PC-9 (cell line): Measurements from ENCODE around the gene USP26. TPM values are rescaled to one million over a fixed set of nuclear protein-coding genes. Genes with fewer than 3 reads are reported as not detected.

Experiments
- BruUV-seq: library from RNA; stranded (reverse); fragments of 400-500 nt; replicated peaks from 2 replicates; lab custom pipeline; 2021; lab: Mats Ljungman, UMichigan
- CTCF ChIA-PET: fragments of 300-600 bp; sonication (Branson Sonifier 250); formaldehyde crosslinking; loops from one replicate; lab custom pipeline; 2022; ENCODE audit warnings: antibody characterized with exemption; lab: Charles Lee
- POLR2A ChIA-PET: fragments of 300-600 bp; sonication (Branson Sonifier 250); formaldehyde crosslinking; loops from one replicate; lab custom pipeline; 2022; ENCODE audit warnings: antibody characterized with exemption; ENCODE audit not compliant: unreplicated experiment; lab: Charles Lee
- DNase-seq, 2 experiments: peaks; one replicate each; pipeline versions ENCODE4 v3.0.0 to v3.0.0-alpha.2; 2015 to 2022; ENCODE audit warnings: mixed read lengths in 1 of 2
- H2AFZ ChIP-seq: fragments of 200-600 bp; sonication (generic); 2 replicates; pipeline ENCODE4 v1.8.1; 2017; ENCODE audit warnings: antibody characterized with exemption
- H3F3A ChIP-seq: fragments of 200-600 bp; sonication (generic); 2 replicates; pipeline ENCODE4 v1.8.1; 2017; ENCODE audit warnings: antibody characterized with exemption, mild to moderate bottlenecking, low read depth; ENCODE audit not compliant: insufficient read depth
- H3K27ac ChIP-seq: fragments of 200-600 bp; sonication (generic); 2 replicates; pipeline ENCODE4 v1.6.1; 2016; ENCODE audit warnings: mixed run types
- H3K27me3 ChIP-seq: fragments of 200-600 bp; sonication (generic); 2 replicates; pipeline ENCODE4 v1.6.1; 2016; ENCODE audit warnings: low read depth, mixed run types; ENCODE audit not compliant: insufficient read depth
- H3K36me3 ChIP-seq: fragments of 200-600 bp; sonication (generic); 2 replicates; pipeline ENCODE4 v1.6.1; 2016; ENCODE audit warnings: low read depth, mixed run types
- H3K4me1 ChIP-seq: fragments of 200-600 bp; sonication (generic); replicated peaks from 2 replicates; pipeline ENCODE4 v1.6.1; 2016; ENCODE audit warnings: mixed run types; ENCODE audit not compliant: insufficient read depth
- H3K4me2 ChIP-seq: fragments of 200-600 bp; sonication (generic); 2 replicates; pipeline ENCODE4 v1.6.1; 2017; ENCODE audit warnings: mixed run types
- H3K4me3 ChIP-seq: fragments of 200-600 bp; sonication (generic); 2 replicates; pipeline ENCODE4 v1.6.1; 2016; ENCODE audit warnings: mixed run types
- H3K79me2 ChIP-seq: fragments of 200-600 bp; sonication (generic); 2 replicates; pipeline ENCODE4 v1.6.1; 2017; ENCODE audit warnings: low read depth, mixed run types
- H3K9me2 ChIP-seq: fragments of 200-600 bp; sonication (generic); 2 replicates; pipeline ENCODE4 v1.8.1; 2017; ENCODE audit warnings: mild to moderate bottlenecking; ENCODE audit not compliant: insufficient read depth
- H3K9me3 ChIP-seq: fragments of 200-600 bp; sonication (generic); 2 replicates; pipeline ENCODE4 v1.8.1; 2016; ENCODE audit warnings: low read depth; ENCODE audit not compliant: insufficient read depth
- H4K20me1 ChIP-seq: fragments of 200-600 bp; sonication (generic); 2 replicates; pipeline ENCODE4 v1.8.1; 2017; ENCODE audit not compliant: insufficient read depth
- CTCF ChIP-seq: fragments of 200-600 bp; sonication (generic); conservative IDR thresholded peaks from 2 replicates; pipeline ENCODE4 v1.6.1; 2017; ENCODE audit warnings: mixed run types, antibody characterized with exemption, mild to moderate bottlenecking, moderate library complexity
- EZH2 ChIP-seq: fragments of 200-600 bp; sonication (generic); IDR thresholded peaks from 2 replicates; pipeline ENCODE4 v1.8.0; 2017; ENCODE audit warnings: antibody characterized with exemption, low read depth
- intact Hi-C: fragments of 100-400 bp; cut with micrococcal nuclease; formaldehyde crosslinking; loops from one replicate; pipeline ENCODE4 v1.10.0; 2022; ENCODE audit not compliant: unreplicated experiment
- total RNA-seq: library from RNA; stranded (reverse); gene quantifications from 2 replicates; pipeline ENCODE4 v1.2.3, GENCODE V29; 2021

Gene USP26
- total RNA-seq, 1 experiment from 2014 or later = not detected

GRCh38 chrX:133042260-133042659 is 54.6 kb downstream of the USP26 start:
- Histone ChIP-seq H3K27me3 (no peaks in the 10 kb centered on the region), H2AFZ (no peak overlapping the region), H3K27ac (no peak overlapping the region), H3K4me3 (no peak overlapping the region), H3K9me3 (no peaks in the 10 kb centered on the region), H3K36me3 (no peaks in the 10 kb centered on the region), H3K9me2 (no peaks in the 10 kb centered on the region), H3K4me2 (no peak overlapping the region), H4K20me1 (no peaks in the 10 kb centered on the region), H3K79me2 (no peaks in the 10 kb centered on the region), H3K4me1 (no peaks in the 10 kb centered on the region), H3F3A (no peaks in the 10 kb centered on the region)
- TF ChIP-seq EZH2 (no peak), CTCF (no peak)
- intact Hi-C loops = no loop called here
- no peak for DNase-seq
- ChIA-PET CTCF (no interaction called here), POLR2A (no interaction called here)
- no TSS peak for BruUV-seq

- Histone ChIP-seq H3K79me2 (no peaks in the 10 kb centered on the region), H3K4me1 (no peaks in the 10 kb centered on the region), H2AFZ (no peak overlapping the region), H3F3A (no peaks in the 10 kb centered on the region), H3K9me2 (no peaks in the 10 kb centered on the region), H3K36me3 (no peaks in the 10 kb centered on the region), H3K9me3 (no peaks in the 10 kb centered on the region), H3K4me3 (no peak overlapping the region), H3K27ac (no peak overlapping the region), H4K20me1 (no peaks in the 10 kb centered on the region), H3K27me3 (no peaks in the 10 kb centered on the region), H3K4me2 (no peak overlapping the region)
- POLR2A ChIA-PET = no interaction called here
- intact Hi-C loops = no loop called here
- DNase-seq = no peak
- no peak for TF ChIP-seq EZH2
- BruUV-seq = no TSS peak
- CTCF ChIA-PET = no interaction called here
Observed at GRCh38 chrX:133033010-133033409, 63.9 kb downstream of the USP26 start.

GRCh38 chrX:133018229-133018628 is 78.7 kb downstream of the USP26 start:
- DNase-seq = no peak
- intact Hi-C loops = no loop called here
- H2AFZ ChIP-seq = no peak overlapping the region
- H4K20me1 ChIP-seq = no peaks in the 10 kb centered on the region
- no peaks in the 10 kb centered on the region for H3K27me3 ChIP-seq
- H3K36me3 ChIP-seq = no peaks in the 10 kb centered on the region
- no peak overlapping the region for H3K4me2 ChIP-seq
- no peaks in the 10 kb centered on the region for H3K79me2 ChIP-seq
- H3K9me3 ChIP-seq = no peaks in the 10 kb centered on the region
- no peaks in the 10 kb centered on the region for H3F3A ChIP-seq
- BruUV-seq = no TSS peak
- no peak for TF ChIP-seq EZH2
- no peak for TF ChIP-seq CTCF
- H3K9me2 ChIP-seq = no peaks in the 10 kb centered on the region
- H3K4me1 ChIP-seq = no peaks in the 10 kb centered on the region
- no peak overlapping the region for H3K4me3 ChIP-seq
- ChIA-PET POLR2A (no interaction called here), CTCF (no interaction called here)
- no peak overlapping the region for H3K27ac ChIP-seq

- H3K9me3 ChIP-seq = no peaks in the 10 kb centered on the region
- H4K20me1 ChIP-seq = 0 out of 2 replicates have a peak, but pooled peaks cover 3% of the 10 kb centered on the region
- no peak overlapping the region for H3K4me2 ChIP-seq
- TF ChIP-seq CTCF (no peak), EZH2 (no peak)
- no peak overlapping the region for H2AFZ ChIP-seq
- BruUV-seq = no TSS peak
- H3K79me2 ChIP-seq = no peaks in the 10 kb centered on the region
- no peaks in the 10 kb centered on the region for H3K9me2 ChIP-seq
- H3K27me3 ChIP-seq = no peaks in the 10 kb centered on the region
- ChIA-PET CTCF (no interaction called here), POLR2A (no interaction called here)
- no peak overlapping the region for H3K4me3 ChIP-seq
- intact Hi-C loops = no loop called here
- no peaks in the 10 kb centered on the region for H3F3A ChIP-seq
- DNase-seq = no peak
- no peaks in the 10 kb centered on the region for H3K36me3 ChIP-seq
- H3K4me1 ChIP-seq = no peaks in the 10 kb centered on the region
- H3K27ac ChIP-seq = no peak overlapping the region
Observed at GRCh38 chrX:133007458-133007857, 89.5 kb downstream of the USP26 start.
